Activated T-cell treated with anti-CD3 and anti-CD28 coated beads, Interleukin-2, amount 50 U/mL, for 4 hours (primary cell): ENCODE measurements around the gene PLD6. TPM values are rescaled to one million over a fixed set of nuclear protein-coding genes. Genes with fewer than 3 reads are reported as not detected.
"Not testable (repeated sequence)": the region's sequence is repeated elsewhere in the genome, so short reads cannot be mapped to it uniquely, and the experiment has no call there.

Source experiments
- ATAC-seq, 2 donors: fragments of 200-7000 bp; cut with Tn5 transposase; one replicate each; pipeline ENCODE4 v1.10.0; 2021
- DNase-seq: peaks from one replicate; pipeline ENCODE4 v3.0.0-alpha.2; 2020
- H3K27me3 Mint-ChIP-seq: one replicate; pipeline ENCODE4 v1.8.0; 2021; ENCODE audit warnings: low read depth, mixed read lengths
- H3K36me3 Mint-ChIP-seq: one replicate; pipeline ENCODE4 v1.8.0; 2022; ENCODE audit warnings: mixed read lengths; ENCODE audit not compliant: insufficient read depth
- H3K4me1 Mint-ChIP-seq: one replicate; pipeline ENCODE4 v1.8.0; 2021; ENCODE audit warnings: low read depth, mixed read lengths
- H3K4me3 Mint-ChIP-seq: one replicate; pipeline ENCODE4 v1.8.0; 2021; ENCODE audit warnings: mild to moderate bottlenecking, moderate library complexity, mixed read lengths
- H3K9me3 Mint-ChIP-seq: one replicate; pipeline ENCODE4 v1.8.0; 2021; ENCODE audit warnings: mixed read lengths
- total RNA-seq, 3 donors: library from RNA; stranded (reverse); gene quantifications; one replicate each; pipeline ENCODE4 v1.2.1, GENCODE V29; 2021

PLD6 gene, protein sequence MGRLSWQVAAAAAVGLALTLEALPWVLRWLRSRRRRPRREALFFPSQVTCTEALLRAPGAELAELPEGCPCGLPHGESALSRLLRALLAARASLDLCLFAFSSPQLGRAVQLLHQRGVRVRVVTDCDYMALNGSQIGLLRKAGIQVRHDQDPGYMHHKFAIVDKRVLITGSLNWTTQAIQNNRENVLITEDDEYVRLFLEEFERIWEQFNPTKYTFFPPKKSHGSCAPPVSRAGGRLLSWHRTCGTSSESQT
- 10 to 100 TPM; 27.4 to 38.3 (median 32.7) TPM for total RNA-seq

DNA sequence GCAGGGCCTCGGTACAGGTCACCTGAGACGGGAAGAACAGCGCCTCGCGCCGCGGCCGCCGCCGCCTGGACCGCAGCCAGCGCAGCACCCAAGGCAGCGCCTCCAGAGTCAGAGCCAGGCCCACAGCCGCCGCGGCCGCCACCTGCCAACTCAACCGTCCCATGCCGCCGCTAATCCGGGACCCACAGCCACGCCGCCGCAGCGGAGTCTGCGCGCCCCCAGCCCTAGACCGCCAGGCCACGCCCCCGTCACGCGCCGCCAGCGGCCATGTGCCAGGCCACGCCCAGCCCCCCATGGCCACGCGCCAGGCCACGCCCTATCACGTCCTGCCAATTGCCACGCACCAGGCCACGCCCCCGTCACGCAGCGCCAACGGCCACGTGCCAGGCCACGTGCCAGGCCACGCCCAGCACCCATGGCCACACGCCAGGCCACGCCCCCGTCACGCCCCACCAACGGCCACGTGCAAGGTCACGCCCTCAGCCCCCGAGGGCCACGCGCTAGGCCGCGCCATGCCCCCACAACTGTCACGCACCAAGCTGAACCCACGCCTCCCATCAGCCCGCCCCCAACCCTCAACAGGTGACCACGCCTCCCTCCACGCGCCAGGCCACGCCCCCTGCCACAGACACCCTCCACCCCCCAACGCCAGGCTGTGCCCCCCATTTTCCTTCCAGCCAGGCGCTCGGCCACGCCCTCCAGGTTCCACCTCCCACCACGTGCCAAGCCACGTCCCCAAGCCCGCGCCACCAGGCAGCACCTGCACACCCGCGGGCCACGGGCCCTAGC, at the start of gene PLD6:
TSS of gene PLD6 (minus strand) at position 210 of the 789 bp plus-strand sequence. CDS start at position 163, 47 bp downstream.
- Mint-ChIP-seq H3K9me3 (no peaks in the 10 kb centered on the region), H3K27me3 (no peaks in the 10 kb centered on the region), H3K4me3 (peak within 1 kb of the TSS; percentile 94), H3K4me1 (peaks cover 21% of the 10 kb centered on the region), H3K36me3 (peaks cover 15% of the 10 kb centered on the region)
- peak; percentile 80 for ATAC-seq
- DNase-seq = peak; percentile 97

DNA sequence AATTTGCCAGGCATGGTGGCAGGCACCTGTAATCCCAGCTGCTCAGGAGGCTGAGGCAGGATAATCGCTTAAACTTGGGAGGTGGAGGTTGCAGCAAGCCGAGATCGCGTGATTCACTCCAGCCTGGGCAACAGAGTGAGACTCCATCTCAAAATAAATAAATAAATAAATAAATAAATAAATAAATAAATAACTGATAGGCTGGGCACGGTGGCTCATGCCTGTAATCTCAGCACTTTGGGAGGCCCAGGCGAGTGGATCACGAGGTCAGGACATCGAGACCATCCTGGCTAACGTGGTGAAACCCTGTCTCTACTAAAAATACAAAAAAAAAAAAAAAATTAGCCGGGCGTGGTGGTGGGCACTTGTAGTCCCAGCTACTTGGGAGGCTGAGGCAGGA, 49.6 kb upstream of the PLD6 start:
- not testable (repeated sequence) for DNase-seq, H3K9me3 Mint-ChIP-seq, H3K27me3 Mint-ChIP-seq, H3K4me1 Mint-ChIP-seq, H3K4me3 Mint-ChIP-seq, ATAC-seq
- peaks cover 45% of the 10 kb centered on the region for H3K36me3 Mint-ChIP-seq

DNA sequence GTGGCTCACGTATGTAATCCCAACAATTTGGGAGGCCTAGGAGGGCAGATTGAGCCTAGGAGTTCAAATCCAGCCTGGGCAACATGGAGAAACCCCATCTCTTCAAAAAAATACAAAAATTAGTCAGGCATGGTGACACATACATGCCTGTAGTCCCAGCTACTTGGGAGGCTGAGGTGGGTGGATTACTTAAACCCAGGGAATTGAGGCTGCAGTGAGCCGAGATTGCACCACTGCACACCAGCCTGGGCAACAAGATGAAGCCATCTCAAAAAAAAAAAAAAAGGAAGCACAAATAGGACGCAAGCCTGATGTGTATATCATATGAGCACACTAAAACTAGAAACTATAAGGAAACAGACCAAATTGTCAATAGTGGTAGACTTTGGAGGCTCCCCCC, 47.9 kb upstream of the PLD6 start:
- ATAC-seq (no peak), DNase-seq (no peak)
- no peak overlapping the region for H3K4me3 Mint-ChIP-seq
- peaks cover 4% of the 10 kb centered on the region for H3K4me1 Mint-ChIP-seq
- H3K9me3 Mint-ChIP-seq = no peaks in the 10 kb centered on the region
- no peaks in the 10 kb centered on the region for H3K27me3 Mint-ChIP-seq
- peaks cover 34% of the 10 kb centered on the region for H3K36me3 Mint-ChIP-seq

DNA sequence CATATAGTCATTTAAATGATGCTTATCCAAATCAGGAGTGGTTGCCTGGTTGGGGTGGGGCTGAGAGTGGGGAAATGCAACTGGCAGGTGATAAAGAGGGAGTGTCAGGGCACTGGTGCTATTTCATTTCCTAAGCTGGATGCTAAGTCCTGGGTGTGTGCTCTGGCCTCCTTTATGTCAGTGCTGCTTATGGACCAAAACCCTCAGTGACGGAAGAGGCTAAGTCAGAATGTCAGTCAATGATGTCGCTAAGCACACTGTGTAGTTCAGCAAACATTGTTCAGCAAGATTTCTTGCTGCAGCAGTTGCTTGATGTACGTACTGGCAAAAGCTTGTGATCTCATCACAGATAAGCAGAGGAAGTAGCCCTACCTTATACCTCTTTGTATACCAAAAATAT, 47.3 kb upstream of the PLD6 start:
- Mint-ChIP-seq H3K36me3 (peaks cover 33% of the 10 kb centered on the region), H3K27me3 (no peaks in the 10 kb centered on the region), H3K4me3 (no peak overlapping the region), H3K9me3 (no peaks in the 10 kb centered on the region), H3K4me1 (peaks cover 4% of the 10 kb centered on the region)
- DNase-seq (no peak), ATAC-seq (no peak)

DNA sequence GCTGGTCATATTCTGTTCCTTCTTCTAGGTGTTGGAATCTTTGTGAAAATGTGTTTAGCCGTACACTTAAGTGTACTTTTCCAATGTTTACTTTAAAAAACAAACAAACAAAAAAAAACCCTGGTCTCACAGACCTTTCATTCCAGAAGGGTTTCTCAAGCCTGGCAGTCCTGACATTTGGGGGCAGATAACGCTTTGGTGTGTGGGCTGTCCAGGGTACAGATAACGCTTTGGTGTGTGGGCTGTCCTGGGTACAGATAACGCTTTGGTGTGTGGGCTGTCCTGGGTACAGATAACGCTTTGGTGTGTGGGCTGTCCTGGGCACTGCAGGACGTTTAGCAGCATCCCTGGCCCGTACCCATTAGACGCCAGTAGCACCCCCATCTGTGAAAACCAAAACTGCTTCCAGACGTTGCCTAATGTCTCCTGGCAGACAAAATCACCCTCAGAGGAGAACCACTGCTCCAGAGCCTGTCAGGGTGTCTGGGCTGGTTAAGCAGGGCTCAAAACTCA, 46.1 kb upstream of the PLD6 start:
- no peak for DNase-seq
- H3K4me1 Mint-ChIP-seq = peaks cover 4% of the 10 kb centered on the region
- H3K9me3 Mint-ChIP-seq = no peaks in the 10 kb centered on the region
- H3K36me3 Mint-ChIP-seq = peaks cover 34% of the 10 kb centered on the region
- ATAC-seq = no peak
- no peaks in the 10 kb centered on the region for H3K27me3 Mint-ChIP-seq
- no peak overlapping the region for H3K4me3 Mint-ChIP-seq

DNA sequence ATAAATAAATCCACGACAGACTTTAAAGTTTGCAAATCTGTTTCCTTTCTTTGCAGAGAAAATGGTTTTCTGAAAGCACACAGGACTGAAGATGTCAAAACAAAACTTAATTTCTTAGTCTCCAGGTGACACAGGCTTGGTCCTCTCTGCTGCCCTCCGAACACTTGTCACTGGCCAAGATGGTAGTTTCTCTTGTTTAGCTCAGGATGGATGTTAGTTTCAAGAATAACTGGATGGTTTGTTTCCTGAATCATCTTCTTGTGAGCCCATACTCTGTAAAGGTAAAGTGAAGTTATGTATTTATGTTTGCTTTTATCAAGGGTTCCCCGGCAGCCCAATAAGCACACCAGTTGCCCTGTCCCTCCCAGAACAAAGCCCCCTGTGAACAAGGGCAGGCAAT, 40.7 kb upstream of the PLD6 start:
- no peak for ATAC-seq
- Mint-ChIP-seq H3K36me3 (peaks cover 22% of the 10 kb centered on the region), H3K4me3 (no peak overlapping the region), H3K4me1 (no peaks in the 10 kb centered on the region), H3K9me3 (no peaks in the 10 kb centered on the region), H3K27me3 (no peaks in the 10 kb centered on the region)
- DNase-seq = no peak

DNA sequence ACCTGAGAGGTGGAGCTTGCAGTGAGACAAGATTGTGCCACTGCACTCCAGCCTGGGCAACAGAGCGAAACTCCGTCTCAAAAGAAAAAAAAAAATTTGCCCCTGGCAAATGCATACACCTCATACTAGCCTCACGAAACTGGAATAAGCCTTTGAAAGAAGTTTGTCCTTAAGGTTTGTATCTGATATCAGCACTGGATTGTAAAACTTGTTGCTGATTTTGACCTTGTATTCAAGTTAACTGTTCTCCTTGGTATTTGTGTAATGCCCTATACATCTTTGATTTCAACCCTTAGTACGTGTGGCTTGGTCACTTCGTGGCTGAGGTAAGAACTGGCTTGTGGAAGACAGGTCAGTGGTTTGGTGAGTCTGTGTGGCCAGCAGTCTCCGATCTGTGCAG, 37.0 kb upstream of the PLD6 start:
- no peak overlapping the region for H3K4me3 Mint-ChIP-seq

DNA sequence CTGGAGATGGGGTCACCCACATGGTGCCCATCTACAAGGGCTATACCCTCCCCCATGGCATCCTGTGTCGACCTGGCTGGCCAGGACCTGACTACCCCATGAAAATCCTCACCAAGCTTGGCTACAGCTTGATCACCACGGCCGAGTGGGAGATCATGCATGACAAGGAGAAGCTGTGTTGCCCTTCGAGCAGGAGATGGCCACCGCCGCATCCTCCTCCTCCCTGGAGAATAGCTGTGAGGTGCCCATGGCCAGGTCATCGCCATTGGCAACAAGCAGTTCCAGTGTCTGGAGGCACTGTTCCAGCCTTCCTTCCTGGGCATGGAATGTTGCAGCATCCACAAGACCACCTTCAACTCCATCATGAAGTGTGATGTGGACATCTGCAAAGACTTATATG, 36.1 kb upstream of the PLD6 start:
- no peak overlapping the region for H3K4me3 Mint-ChIP-seq
- no peaks in the 10 kb centered on the region for H3K9me3 Mint-ChIP-seq
- ATAC-seq (no peak), DNase-seq (no peak)
- peaks cover 12% of the 10 kb centered on the region for H3K4me1 Mint-ChIP-seq
- H3K36me3 Mint-ChIP-seq = peaks cover 9% of the 10 kb centered on the region
- H3K27me3 Mint-ChIP-seq = no peaks in the 10 kb centered on the region

More for the DNA sequence above, 37.0 kb upstream of the PLD6 start:
- Mint-ChIP-seq H3K27me3 (no peaks in the 10 kb centered on the region), H3K4me1 (peaks cover 9% of the 10 kb centered on the region), H3K36me3 (peaks cover 14% of the 10 kb centered on the region), H3K9me3 (no peaks in the 10 kb centered on the region)
- DNase-seq (no peak), ATAC-seq (no peak)

DNA sequence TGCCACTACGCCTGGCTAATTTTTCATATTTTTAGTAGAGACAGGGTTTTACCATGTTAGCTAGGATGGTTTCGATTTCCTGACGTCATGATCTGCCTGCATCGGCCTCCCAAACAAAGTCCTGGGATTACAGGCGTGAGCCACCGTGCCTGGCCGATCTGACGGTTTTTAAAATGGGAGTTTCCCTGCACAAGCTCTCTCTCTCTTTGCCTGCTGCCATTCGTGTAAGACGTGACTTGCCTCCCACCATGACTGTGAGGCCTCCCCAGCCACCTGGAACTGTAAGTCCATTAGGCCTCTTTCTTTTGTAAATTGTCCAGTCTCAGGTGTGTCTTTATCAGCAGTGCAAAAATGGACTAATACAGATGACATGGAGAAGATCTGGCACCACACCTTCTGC, 35.5 kb upstream of the PLD6 start:
- Mint-ChIP-seq H3K36me3 (peaks cover 6% of the 10 kb centered on the region), H3K27me3 (no peaks in the 10 kb centered on the region), H3K4me1 (peaks cover 12% of the 10 kb centered on the region), H3K9me3 (no peaks in the 10 kb centered on the region), H3K4me3 (no peak overlapping the region)
- DNase-seq (no peak), ATAC-seq (no peak)

DNA sequence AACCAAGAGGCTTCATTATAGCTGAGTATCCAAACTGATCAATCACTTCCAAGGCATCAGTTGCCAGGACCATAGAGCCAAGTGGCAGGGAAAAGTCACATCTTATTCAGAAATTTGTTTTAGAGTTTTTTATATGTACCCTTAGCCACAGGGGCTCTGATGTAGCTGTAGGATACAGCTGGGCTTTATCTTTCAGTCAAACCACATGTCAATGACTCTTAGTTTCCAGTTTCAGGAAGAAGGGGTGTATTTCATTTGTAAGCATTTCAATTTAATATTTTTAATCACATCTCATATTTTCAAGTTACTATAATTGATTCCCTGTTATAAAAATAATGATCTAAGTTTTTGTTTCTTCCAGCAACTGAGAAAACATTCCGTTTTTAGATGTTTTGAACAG, 33.7 kb upstream of the PLD6 start:
- Mint-ChIP-seq H3K9me3 (no peaks in the 10 kb centered on the region), H3K4me1 (peaks cover 27% of the 10 kb centered on the region), H3K36me3 (no peaks in the 10 kb centered on the region), H3K4me3 (no peak overlapping the region), H3K27me3 (no peaks in the 10 kb centered on the region)
- DNase-seq (no peak), ATAC-seq (peak; percentile 8 to 11)

DNA sequence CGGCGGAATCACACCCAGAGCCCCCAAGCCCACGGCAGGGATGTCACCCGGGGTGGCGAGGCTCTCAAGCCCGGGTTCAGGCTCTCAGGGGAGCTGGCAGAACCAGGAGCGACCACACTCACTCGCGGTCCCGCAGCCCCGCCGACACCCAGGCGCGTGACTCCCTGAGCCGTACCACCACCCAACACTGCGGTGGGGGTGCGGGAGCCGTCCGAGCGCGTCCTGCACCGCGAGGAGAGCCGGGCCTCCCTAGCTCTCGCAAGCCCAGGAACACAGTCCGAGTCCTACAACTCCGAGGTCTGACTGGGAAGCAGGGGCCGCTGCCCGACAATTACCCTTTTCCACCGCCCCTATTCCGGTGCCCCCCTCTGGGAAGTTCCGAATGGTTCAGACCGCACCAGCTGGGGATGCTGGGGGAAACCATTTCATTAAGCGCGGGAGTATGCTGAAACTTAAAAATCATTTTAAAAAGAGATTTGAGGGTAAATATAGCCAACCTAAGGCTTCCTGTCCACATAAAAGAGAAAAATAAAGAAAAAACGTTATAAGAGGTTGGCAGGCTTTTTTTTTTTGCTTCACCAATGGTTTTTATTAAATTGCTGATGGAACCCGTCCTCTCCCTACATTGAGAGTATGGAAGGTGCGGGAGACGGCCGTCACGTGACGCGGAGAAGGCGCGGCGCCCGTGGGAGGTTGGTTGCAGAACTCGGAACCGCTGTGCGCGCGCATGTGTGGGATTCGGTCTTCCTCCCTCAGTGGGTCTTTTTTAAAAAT, 31.1 kb upstream of the PLD6 start, which contains the start of gene FLCN:
TSS of gene FLCN (minus strand) at position 143 of the 774 bp plus-strand sequence. CDS start 9,031 bp downstream, outside the sequence.
- H3K9me3 Mint-ChIP-seq = no peaks in the 10 kb centered on the region

DNA sequence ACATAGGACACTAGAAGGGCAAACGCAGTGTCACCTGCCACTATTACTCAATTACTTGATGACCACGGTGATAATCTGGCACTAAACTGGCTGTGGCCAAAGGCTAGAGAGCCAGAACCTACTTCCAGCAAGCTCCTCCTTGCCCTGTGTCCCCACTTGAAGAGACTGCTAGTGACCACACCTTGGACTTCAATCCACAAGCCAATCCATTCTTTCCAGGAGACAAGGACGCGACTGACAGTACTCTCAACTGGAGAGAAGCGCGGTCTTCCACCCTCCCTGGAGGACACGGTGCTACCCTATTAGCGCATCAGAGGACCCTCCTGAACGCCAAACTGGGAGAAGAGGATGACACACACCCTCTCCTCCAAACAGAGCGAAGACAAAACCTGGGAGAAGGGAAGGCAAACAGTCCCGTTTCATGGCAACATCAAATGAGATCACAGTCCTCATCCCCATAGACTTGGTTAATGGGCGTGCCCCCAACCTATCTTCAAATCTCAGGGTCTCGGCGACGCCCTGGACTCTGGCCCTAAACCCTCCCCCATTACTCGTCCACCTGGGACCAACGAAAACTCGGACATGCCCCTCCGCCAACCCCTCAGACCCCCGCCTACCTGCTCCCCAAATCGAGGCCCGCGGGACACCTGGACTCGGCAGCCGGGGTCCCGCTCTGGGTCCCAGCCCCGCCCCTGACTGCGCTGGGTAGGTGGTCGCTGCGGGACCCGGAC, 30.3 kb upstream of the PLD6 start:
- peaks cover 29% of the 10 kb centered on the region for H3K4me1 Mint-ChIP-seq
- no peaks in the 10 kb centered on the region for H3K9me3 Mint-ChIP-seq
- DNase-seq (no peak), ATAC-seq (peak; percentile 11)
- H3K36me3 Mint-ChIP-seq = peaks cover 9% of the 10 kb centered on the region
- peak overlapping the region; percentile 91 for H3K4me3 Mint-ChIP-seq
- no peaks in the 10 kb centered on the region for H3K27me3 Mint-ChIP-seq

More for the DNA sequence above, 31.1 kb upstream of the PLD6 start, which contains the start of gene FLCN:
- DNase-seq (peak; percentile 88), ATAC-seq (peak; percentile 93 to 96)
- H3K27me3 Mint-ChIP-seq = no peaks in the 10 kb centered on the region
- peak within 1 kb of the TSS; percentile 91 for H3K4me3 Mint-ChIP-seq
- H3K36me3 Mint-ChIP-seq = peaks cover 2% of the 10 kb centered on the region
- H3K4me1 Mint-ChIP-seq = peaks cover 29% of the 10 kb centered on the region

DNA sequence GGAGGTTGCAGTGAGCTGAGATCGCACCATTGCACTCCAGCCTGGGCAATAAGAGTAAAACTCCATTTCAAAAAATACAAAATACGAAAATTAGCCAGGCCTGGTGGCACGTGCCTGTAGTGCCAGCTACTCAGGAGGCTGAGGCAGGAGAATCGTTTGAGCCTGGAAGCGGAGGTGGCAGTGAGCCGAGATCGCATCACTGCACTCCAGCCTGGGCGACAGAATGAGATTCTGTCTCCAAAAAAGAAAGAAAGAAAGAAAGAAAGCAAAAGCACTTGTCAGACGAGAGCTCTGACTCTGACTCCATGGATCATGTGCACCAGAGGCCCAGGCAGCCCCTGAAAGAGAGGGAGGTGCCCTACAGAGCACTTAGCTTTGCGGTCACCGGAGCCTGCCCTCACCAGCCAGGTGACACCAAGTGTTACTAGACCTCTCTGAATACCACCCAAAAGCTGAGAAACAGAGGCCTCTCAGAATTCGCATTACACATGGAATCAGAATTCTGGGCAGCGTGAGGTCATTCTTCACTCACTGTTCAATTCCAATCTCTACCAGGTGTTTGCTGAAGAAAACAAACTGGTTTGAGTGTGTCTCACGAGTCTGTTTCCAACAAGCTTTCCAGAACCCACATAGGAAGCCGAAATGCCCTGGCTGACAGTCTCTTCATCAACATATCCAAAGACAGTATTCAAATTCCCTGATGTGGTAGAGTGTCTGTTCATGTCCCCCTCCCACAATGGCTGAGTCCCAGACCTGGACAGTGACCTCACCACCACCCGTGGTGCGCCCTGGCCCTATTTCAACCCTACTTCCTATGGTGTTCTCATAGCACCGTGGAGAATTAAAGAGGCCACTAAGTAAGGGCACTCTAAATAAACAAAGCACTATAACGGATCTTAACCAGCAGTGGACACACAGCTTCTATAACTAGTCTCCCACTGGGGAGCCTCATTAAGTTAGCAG, 29.4 kb upstream of the PLD6 start:
- peak overlapping the region; percentile 91 for H3K4me3 Mint-ChIP-seq
- no peaks in the 10 kb centered on the region for H3K9me3 Mint-ChIP-seq
- no peak for DNase-seq
- ATAC-seq = no peak
- peaks cover 29% of the 10 kb centered on the region for H3K4me1 Mint-ChIP-seq
- peaks cover 10% of the 10 kb centered on the region for H3K36me3 Mint-ChIP-seq
- no peaks in the 10 kb centered on the region for H3K27me3 Mint-ChIP-seq
